CD4-positive, alpha-beta memory T cell (primary cell): ENCODE measurements around the gene LSM2. TPM values are rescaled to one million over a fixed set of nuclear protein-coding genes. Genes with fewer than 3 reads are reported as not detected.
"Not testable (repeated sequence)": the region's sequence is repeated elsewhere in the genome, so short reads cannot be mapped to it uniquely, and the experiment has no call there.

Source experiments
- CTCF ChIA-PET: fragments of 350-600 bp; sonication (Branson Sonifier 250); formaldehyde crosslinking; loops from one replicate; lab custom pipeline; 2021; ENCODE audit warnings: inconsistent platforms; ENCODE audit not compliant: partially characterized antibody; lab: Charles Lee
- POLR2A ChIA-PET: fragments of 350-600 bp; sonication (Branson Sonifier 250); formaldehyde crosslinking; loops from one replicate; lab custom pipeline; 2021; ENCODE audit not compliant: partially characterized antibody; lab: Charles Lee
- DNase-seq, 5 donors: peaks; one replicate each; pipeline versions ENCODE4 v3.0.0 to v3.0.0-alpha.2; 2020 to 2022; ENCODE audit warnings: mixed read lengths in 1 of 5
- H3K27ac ChIP-seq: one replicate; pipeline ENCODE4 v1.7.0; 2013; ENCODE audit warnings: low read depth, low read length
- H3K27me3 ChIP-seq: 2 replicates; pipeline ENCODE4 v1.7.0; 2013; ENCODE audit warnings: mild to moderate bottlenecking, low read length, moderate library complexity; ENCODE audit not compliant: insufficient read depth
- H3K36me3 ChIP-seq: 2 replicates; pipeline ENCODE4 v1.7.0; 2013; ENCODE audit warnings: mild to moderate bottlenecking, low read length, moderate library complexity; ENCODE audit not compliant: insufficient read depth
- H3K4me1 ChIP-seq: 2 replicates; pipeline ENCODE4 v1.7.0; 2013; ENCODE audit warnings: mild to moderate bottlenecking, low read length, moderate library complexity; ENCODE audit not compliant: insufficient read depth
- H3K4me3 ChIP-seq, 2 donors: one replicate each; pipeline ENCODE4 v1.7.0; 2013; ENCODE audit warnings: low read length in 2 of 2, mild to moderate bottlenecking in 1 of 2
- H3K9me3 ChIP-seq, 2 donors: one replicate each; pipeline ENCODE4 v1.7.0; 2013; ENCODE audit warnings: low read length in 2 of 2, control low read depth in 1 of 2; ENCODE audit not compliant: control insufficient read depth in 1 of 2
- H3K27ac Mint-ChIP-seq, 7 donors: one replicate each; pipeline ENCODE4 v1.8.0; 2020 to 2021; ENCODE audit warnings: mixed read lengths in 7 of 7, mild to moderate bottlenecking in 6 of 7, inconsistent platforms in 3 of 7, moderate library complexity in 3 of 7
- H3K27me3 Mint-ChIP-seq, 2 donors: one replicate each; pipeline ENCODE4 v1.8.0; 2020 to 2021; ENCODE audit warnings: mixed read lengths in 2 of 2
- H3K36me3 Mint-ChIP-seq, 2 donors: one replicate each; pipeline ENCODE4 v1.8.0; 2020 to 2021; ENCODE audit warnings: mixed read lengths in 2 of 2, inconsistent platforms in 1 of 2, mild to moderate bottlenecking in 1 of 2
- H3K4me1 Mint-ChIP-seq, 4 donors: one replicate each; pipeline ENCODE4 v1.8.0; 2020 to 2021; ENCODE audit warnings: mixed read lengths in 4 of 4, mild to moderate bottlenecking in 1 of 4
- H3K4me3 Mint-ChIP-seq, 8 donors: one replicate each; pipeline ENCODE4 v1.8.0; 2020 to 2021; ENCODE audit warnings: mixed read lengths in 8 of 8, mild to moderate bottlenecking in 7 of 8, moderate library complexity in 6 of 8, inconsistent platforms in 3 of 8
- H3K9me3 Mint-ChIP-seq, 8 donors: one replicate each; pipeline ENCODE4 v1.8.0; 2020 to 2021; ENCODE audit warnings: mixed read lengths in 8 of 8, mild to moderate bottlenecking in 5 of 8, inconsistent platforms in 3 of 8, moderate library complexity in 1 of 8
- intact Hi-C: fragments of 100-400 bp; cut with micrococcal nuclease; formaldehyde crosslinking; loops from one replicate; pipeline ENCODE4 v1.15.1; 2023
- polyA plus RNA-seq, 2 donors: library from polyadenylated mRNA; unstranded; fragments of 300-500 nt; fragmentation: Illumina TruSeq; gene quantifications; one replicate each; pipeline ENCODE4 v1.2.3, GENCODE V29; 2021
- total RNA-seq, 2 experiments: library from RNA; stranded (reverse); gene quantifications; one replicate each; pipeline ENCODE4 v1.2.3, GENCODE V29; 2021

The LSM2 gene
- total and polyA plus RNA-seq, 4 experiments from 2014 or later: 30.0 to 80.4 (median 51.0) TPM

DNA sequence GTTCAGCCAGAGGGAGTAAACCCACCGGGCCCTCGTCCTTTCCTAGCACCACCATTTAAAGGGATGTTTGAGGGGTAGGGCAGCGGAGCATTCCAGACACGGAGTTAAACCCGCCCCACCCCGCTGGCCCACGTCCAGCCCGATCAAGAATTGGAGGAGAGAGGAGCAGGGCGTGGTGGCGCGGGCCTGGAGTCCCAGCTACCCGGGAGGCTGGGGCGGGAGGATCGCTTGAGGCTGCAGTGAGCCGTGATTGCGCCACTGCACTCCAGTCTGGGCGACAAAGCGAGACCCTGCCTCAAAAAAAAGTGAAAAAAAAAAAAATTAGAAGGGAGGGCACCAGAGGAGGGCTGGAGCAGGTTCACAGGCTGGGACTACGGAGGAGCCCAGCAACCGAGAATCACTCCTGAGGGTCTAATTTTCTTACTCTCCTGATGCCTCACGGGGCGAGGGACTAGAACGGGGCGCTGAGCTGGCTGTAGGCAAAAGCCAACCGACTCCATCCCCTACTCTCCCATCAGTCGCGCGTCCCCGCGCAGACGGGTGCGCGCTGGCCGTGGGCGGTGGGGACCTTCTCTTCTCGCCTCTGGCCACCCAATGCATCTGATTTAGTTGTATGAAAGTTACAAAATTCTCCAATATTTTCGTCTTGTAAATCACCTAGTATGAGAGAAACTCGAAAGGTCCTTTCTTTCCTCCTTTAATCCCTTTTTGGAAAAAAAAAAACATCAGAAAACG is 14.7 kb upstream of the LSM2 start:
- Histone ChIP-seq H3K9me3 (no peaks in the 10 kb centered on the region), H3K36me3 (no peaks in the 10 kb centered on the region), H3K27ac (peak overlapping the region; percentile 74), H3K4me3 (peak overlapping the region; percentile 84 to 96), H3K4me1 (peaks cover 68% of the 10 kb centered on the region), H3K27me3 (no peaks in the 10 kb centered on the region)
- intact Hi-C loops: loop anchor here (5.0 kb wide), 1 partner anchor 41 kb away; the partner anchor contains the start of gene NEU1
- peak overlapping the region; percentile 98 to 99 (median 98) for H3K27ac Mint-ChIP-seq
- peak in 2 of 5 donors; percentile 53 to 60 for DNase-seq
- H3K9me3 Mint-ChIP-seq: no peaks in the 10 kb centered on the region
- no peaks in the 10 kb centered on the region for H3K27me3 Mint-ChIP-seq
- peaks cover 0 to 13% of the 10 kb centered on the region in 2 donors for H3K36me3 Mint-ChIP-seq
- peak overlapping the region; percentile 94 to 98 (median 97) for H3K4me3 Mint-ChIP-seq
- POLR2A ChIA-PET: interaction anchor here (0.9 to 7.1 kb wide), 12 partner anchors 8 to 241 kb away, joined by 3 to 76 read pairs (median 8); partner anchors contain the start of genes ABHD16A, BAG6, CLIC1 and DDAH2
- H3K4me1 Mint-ChIP-seq: peaks cover 29 to 73% (median 49%) of the 10 kb centered on the region in 4 donors
- CTCF ChIA-PET: interaction anchor here (2.4 to 2.8 kb wide), 2 partner anchors 9 to 25 kb away, joined by 9 read pairs; partner anchors contain the start of gene VARS1

DNA sequence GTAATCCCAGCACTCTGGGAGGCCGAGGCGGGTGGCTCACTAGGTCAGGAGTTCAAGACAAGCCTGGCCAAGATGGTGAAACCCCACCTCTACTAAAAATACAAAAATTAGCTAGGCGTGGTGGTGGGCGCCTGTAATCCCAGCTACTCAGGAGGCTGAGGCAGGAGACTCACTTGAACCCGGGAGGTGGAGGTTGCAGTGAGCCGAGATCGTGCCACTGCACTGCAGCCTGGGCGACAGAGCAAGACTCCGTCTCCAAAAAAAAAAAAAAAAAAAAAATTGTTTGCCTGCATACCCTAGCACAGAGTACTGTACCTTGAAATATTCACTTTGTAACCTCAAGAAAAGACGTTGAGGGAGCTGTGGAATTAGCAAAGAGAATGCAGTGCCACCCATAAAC is 13.6 kb upstream of the LSM2 start:
- Mint-ChIP-seq H3K27ac (peak overlapping the region in 3 of 7 donors; percentile 90 to 99 (median 94)), H3K4me3 (peak overlapping the region in 6 of 8 donors; percentile 75 to 98 (median 95)), H3K4me1 (peaks cover 28 to 64% (median 46%) of the 10 kb centered on the region in 4 donors), H3K36me3 (peaks cover 0 to 13% of the 10 kb centered on the region in 2 donors)
- CTCF ChIA-PET: interaction anchor here (0.6 to 2.8 kb wide), 6 partner anchors 10 to 273 kb away, joined by 3 to 9 read pairs (median 7); partner anchors contain the start of genes NFKBIL1 and VARS1
- not testable (repeated sequence) for H3K27me3 Mint-ChIP-seq, H3K4me3 ChIP-seq, H3K27ac ChIP-seq, DNase-seq, H3K9me3 Mint-ChIP-seq, H3K9me3 ChIP-seq, H3K27me3 ChIP-seq, H3K36me3 ChIP-seq
- H3K4me1 ChIP-seq: peaks cover 57% of the 10 kb centered on the region
- POLR2A ChIA-PET: interaction anchor here (0.9 to 7.1 kb wide), 7 partner anchors 13 to 239 kb away, joined by 3 to 76 read pairs (median 28); partner anchors contain the start of genes BAG6, CLIC1, DDAH2 and LSM2
- intact Hi-C loops: loop anchor here (5.0 kb wide), 1 partner anchor 42 kb away; the partner anchor contains the start of gene NEU1

DNA sequence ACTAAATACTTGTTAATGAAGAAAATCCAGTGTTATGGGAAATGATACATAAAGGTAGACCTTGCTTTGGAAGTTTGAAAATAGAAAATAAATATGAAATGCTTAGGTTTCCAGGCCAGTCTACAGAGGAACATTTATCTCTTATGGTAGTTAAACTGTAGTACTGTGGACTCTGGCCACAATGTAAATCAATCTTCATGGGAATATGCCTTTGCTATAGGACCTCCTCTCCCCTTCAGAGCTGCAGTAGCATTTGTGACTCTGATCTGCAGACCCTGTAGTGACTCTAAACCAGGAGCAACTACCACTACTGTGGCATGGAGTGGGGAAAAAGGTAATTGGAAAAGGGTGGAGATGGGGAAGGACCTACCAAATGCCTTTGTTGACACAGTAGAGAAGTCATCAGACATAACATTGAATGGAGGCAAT is 13.1 kb upstream of the LSM2 start:
- Mint-ChIP-seq H3K9me3 (peaks cover 0 to 2% (median 0%) of the 10 kb centered on the region in 8 donors), H3K36me3 (peaks cover 0 to 13% of the 10 kb centered on the region in 2 donors), H3K4me3 (peak overlapping the region; percentile 15 to 89 (median 68)), H3K4me1 (peaks cover 25 to 60% (median 43%) of the 10 kb centered on the region in 4 donors), H3K27me3 (no peaks in the 10 kb centered on the region), H3K27ac (peak overlapping the region in 6 of 7 donors; percentile 9 to 99 (median 88))
- no peaks in the 10 kb centered on the region for H3K36me3 ChIP-seq
- H3K4me1 ChIP-seq: peaks cover 56% of the 10 kb centered on the region
- no peaks in the 10 kb centered on the region for H3K9me3 ChIP-seq
- intact Hi-C loops: loop anchor here (5.0 kb wide), 3 partner anchors 42 to 278 kb away; partner anchors contain the start of genes DDX39B and NEU1
- H3K27ac ChIP-seq: no peak overlapping the region
- no peak for DNase-seq
- ChIA-PET CTCF (interaction anchor here (0.6 to 2.8 kb wide), 8 partner anchors 10 to 308 kb away, joined by 3 to 9 read pairs (median 6); partner anchors contain the start of genes ATF6B, NFKBIL1, TNF and VARS1), POLR2A (interaction anchor here (0.9 to 7.1 kb wide), 7 partner anchors 13 to 167 kb away, joined by 3 to 76 read pairs (median 28); partner anchors contain the start of genes BAG6, CLIC1, DDAH2 and LSM2)
- H3K27me3 ChIP-seq: no peaks in the 10 kb centered on the region
- H3K4me3 ChIP-seq: no peak overlapping the region

DNA sequence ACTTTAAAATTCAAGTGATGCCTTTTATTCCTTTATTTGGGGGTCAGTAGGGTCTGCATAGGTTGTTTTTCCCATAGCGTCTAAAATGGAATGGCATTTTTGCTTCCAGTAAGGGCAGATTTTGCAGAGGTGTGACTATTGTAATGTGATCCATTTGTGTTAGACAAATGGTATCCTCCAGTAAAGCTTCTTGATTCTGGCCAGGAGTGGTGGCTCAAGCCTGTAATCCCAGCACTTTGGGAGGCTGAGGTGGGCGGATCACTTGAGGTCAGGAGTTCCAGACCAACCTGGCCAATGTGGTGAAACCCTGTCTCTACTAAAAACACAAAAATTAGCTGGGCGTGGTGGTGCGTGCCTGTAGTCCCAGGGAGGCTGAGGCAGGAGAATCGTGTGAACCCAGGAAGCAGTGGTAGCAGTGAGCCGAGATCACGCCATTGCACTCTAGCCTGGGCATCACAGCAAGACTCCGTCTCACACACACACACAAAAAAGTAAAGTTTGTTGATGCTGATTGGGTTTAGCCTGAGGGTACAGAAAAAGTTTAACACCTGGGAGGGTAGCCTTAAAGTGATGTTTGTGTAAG is 11.3 kb upstream of the LSM2 start:
- Histone ChIP-seq H3K27ac (peak overlapping the region; percentile 67), H3K4me1 (peaks cover 59% of the 10 kb centered on the region), H3K4me3 (peak overlapping the region; percentile 12 to 73)
- POLR2A ChIA-PET: interaction anchor here (0.6 to 7.1 kb wide), 24 partner anchors 9 to 236 kb away, joined by 3 to 76 read pairs (median 4); partner anchors contain the start of genes ABHD16A, BAG6, C6orf47 and CLIC1
- not testable (repeated sequence) for H3K27me3 ChIP-seq, H3K9me3 Mint-ChIP-seq, H3K9me3 ChIP-seq, H3K27me3 Mint-ChIP-seq, H3K36me3 ChIP-seq
- CTCF ChIA-PET: interaction anchor here (1.1 to 2.1 kb wide), 14 partner anchors 9 to 236 kb away, joined by 3 to 21 read pairs (median 7); partner anchors contain the start of genes CLIC1, DDAH2, HSPA1B and LSM2
- Mint-ChIP-seq H3K27ac (peak overlapping the region; percentile 66 to 96 (median 94)), H3K4me3 (peak overlapping the region; percentile 81 to 97 (median 96)), H3K4me1 (peaks cover 31 to 69% (median 48%) of the 10 kb centered on the region in 4 donors), H3K36me3 (peaks cover 0 to 16% of the 10 kb centered on the region in 2 donors)
- intact Hi-C loops: loop anchor here (2.0 to 5.0 kb wide), 3 partner anchors 46 to 276 kb away; partner anchors contain the start of genes DDAH2 and DDX39B
- DNase-seq: peak in 1 of 5 donors; percentile 28

DNA sequence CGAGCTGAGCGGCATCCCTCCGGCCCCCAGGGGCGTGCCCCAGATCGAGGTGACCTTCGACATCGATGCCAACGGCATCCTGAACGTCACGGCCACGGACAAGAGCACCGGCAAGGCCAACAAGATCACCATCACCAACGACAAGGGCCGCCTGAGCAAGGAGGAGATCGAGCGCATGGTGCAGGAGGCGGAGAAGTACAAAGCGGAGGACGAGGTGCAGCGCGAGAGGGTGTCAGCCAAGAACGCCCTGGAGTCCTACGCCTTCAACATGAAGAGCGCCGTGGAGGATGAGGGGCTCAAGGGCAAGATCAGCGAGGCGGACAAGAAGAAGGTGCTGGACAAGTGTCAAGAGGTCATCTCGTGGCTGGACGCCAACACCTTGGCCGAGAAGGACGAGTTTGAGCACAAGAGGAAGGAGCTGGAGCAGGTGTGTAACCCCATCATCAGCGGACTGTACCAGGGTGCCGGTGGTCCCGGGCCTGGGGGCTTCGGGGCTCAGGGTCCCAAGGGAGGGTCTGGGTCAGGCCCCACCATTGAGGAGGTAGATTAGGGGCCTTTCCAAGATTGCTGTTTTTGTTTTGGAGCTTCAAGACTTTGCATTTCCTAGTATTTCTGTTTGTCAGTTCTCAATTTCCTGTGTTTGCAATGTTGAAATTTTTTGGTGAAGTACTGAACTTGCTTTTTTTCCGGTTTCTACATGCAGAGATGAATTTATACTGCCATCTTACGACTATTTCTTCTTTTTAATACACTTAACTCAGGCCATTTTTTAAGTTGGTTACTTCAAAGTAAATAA is 10.6 kb upstream of the LSM2 start:
- DNase-seq: peak in 4 of 5 donors; percentile 65 to 70 (median 68)
- Mint-ChIP-seq H3K4me1 (peaks cover 33 to 69% (median 49%) of the 10 kb centered on the region in 4 donors), H3K4me3 (peak overlapping the region; percentile 81 to 97 (median 96)), H3K27ac (peak overlapping the region; percentile 66 to 96 (median 94)), H3K36me3 (peaks cover 3 to 20% of the 10 kb centered on the region in 2 donors)
- H3K4me3 ChIP-seq: peak overlapping the region; percentile 12 to 73
- CTCF ChIA-PET: interaction anchor here (1.1 to 2.1 kb wide), 14 partner anchors 9 to 235 kb away, joined by 3 to 21 read pairs (median 7); partner anchors contain the start of genes CLIC1, DDAH2, HSPA1B and LSM2
- not testable (repeated sequence) for H3K36me3 ChIP-seq, H3K27me3 Mint-ChIP-seq, H3K27me3 ChIP-seq, H3K9me3 Mint-ChIP-seq, H3K9me3 ChIP-seq
- peaks cover 59% of the 10 kb centered on the region for H3K4me1 ChIP-seq
- POLR2A ChIA-PET: interaction anchor here (0.6 to 7.1 kb wide), 24 partner anchors 10 to 236 kb away, joined by 3 to 76 read pairs (median 4); partner anchors contain the start of genes ABHD16A, BAG6, C6orf47 and CLIC1
- intact Hi-C loops: loop anchor here (2.0 to 5.0 kb wide), 3 partner anchors 45 to 275 kb away; partner anchors contain the start of genes DDAH2 and DDX39B
- peak overlapping the region; percentile 67 for H3K27ac ChIP-seq
